Tongue (tissue), 2 donors: Measurements from ENCODE around the gene ARR3. TPM values are rescaled to one million over a fixed set of nuclear protein-coding genes. Genes with fewer than 3 reads are reported as not detected.
"Not testable (repeated sequence)": the region's sequence is repeated elsewhere in the genome, so short reads cannot be mapped to it uniquely, and the experiment has no call there.

Experiments
- DNase-seq: peaks from one replicate; pipeline ENCODE4 v3.0.0-alpha.2; 2015
- total RNA-seq: library from RNA; depleted of rRNA; stranded (reverse); fragments of >200 nt; gene quantifications from one replicate; pipeline ENCODE4 v1.2.3, GENCODE V29; 2014

The ARR3 gene
- not detected for total RNA-seq

DNA sequence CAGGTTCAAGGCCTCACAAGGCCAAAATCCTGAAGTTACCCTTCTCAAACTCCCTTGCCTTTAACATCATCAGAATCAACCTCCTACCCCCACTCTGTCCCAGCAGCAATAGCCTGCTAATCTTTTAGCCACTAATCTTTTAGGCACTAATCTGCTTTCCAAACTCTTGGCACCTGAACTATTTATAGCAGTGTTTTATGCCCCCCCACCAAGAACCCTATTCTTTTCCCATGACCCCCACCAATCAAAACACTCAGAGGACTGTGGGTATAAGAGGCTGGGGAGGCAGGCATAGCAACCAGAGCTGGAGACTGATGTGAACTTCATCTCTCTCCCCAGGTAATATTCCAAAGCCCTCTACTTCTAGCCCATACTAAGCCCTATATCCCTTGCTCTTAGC is at the start of gene ARR3:
TSS of gene ARR3 (plus strand) at position 301 of the 400 bp plus-strand sequence. CDS start 1,052 bp downstream, outside the sequence.
- DNase-seq: no peak

GRCh38 chrX:70219938-70220764 is 48.0 kb upstream of the ARR3 start:
- DNase-seq: peak; percentile 37

- DNase-seq: no peak
Observed at GRCh38 chrX:70226048-70226447, 42.1 kb upstream of the ARR3 start.

DNA sequence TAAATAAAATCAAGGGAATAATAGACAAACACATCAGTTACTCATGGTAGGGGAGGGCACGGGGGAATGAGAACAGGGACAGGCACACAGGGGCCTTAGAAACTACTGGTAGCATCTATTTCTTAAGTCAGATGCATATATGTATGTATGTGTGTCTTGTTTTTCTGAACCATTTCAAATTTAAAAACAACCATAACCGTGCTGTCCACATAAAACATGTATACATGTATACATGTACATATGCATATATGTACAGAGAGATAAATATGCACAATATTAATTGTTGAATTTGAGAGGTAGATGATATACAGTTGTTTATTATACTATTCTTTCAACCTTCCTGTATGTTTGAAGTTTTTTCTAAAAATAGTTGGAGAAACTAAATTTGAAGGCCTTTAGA is 41.4 kb upstream of the ARR3 start:
- DNase-seq: no peak

DNA sequence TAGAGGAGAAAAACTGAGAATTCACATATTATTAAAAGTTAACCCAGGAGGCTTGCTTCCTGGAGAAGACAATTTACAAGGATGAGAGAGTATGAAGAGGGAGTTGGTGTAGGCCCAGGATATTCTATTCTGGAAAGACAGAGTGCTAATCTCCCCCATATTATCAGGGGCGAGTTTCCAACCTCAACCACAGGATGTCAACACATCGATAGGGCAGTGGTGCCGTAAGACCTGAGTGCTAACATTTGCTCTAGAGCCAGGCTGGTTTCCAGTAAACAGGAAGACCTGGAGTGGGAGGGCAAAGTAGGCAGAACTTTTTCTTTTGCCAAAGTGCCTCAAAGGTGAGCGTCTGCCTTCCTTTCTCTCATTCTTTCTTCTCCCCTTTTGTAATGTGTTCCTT is 36.5 kb upstream of the ARR3 start:
- DNase-seq: no peak

DNA sequence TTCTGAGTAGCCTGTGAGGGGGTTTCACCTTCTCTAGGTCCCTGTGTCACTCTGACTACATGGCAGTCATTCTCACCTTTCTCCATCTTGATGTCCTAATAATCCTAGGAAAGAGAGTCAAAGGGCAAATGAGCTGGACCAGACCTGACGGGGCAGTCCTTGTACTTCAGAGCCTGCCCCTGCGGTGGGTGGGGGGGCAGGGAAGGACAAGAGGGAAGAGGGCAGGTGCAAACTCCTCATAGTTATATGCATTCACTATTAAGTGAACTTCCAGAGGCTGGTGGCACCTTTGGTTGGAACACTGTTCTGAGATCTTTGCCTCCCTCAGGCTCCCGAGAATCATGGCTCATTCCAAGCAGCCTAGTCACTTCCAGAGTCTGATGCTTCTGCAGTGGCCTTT is 33.8 kb upstream of the ARR3 start, which contains the start of gene AWAT1:
TSS of gene AWAT1 (plus strand) at position 301 of the 400 bp plus-strand sequence. CDS start at position 342, 41 bp downstream.
- no peak for DNase-seq

DNA sequence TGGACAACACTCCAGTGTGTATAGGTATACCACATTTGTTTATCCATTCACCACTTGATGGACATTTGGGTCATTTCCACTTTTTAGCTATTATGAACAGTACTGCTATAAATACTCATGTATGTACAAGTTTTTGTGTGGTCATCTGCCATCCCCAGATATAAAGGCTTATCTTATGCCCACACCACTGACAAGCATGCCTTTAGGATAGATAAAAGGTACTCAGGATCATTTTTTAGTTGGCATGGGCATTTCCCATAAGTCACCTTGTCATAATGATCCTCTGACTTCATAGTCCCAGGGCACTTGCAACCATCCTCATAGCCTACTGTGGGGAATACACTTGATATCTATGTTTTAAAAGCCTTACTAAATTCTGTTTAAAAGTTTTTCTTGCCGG is 27.4 kb upstream of the ARR3 start:
- DNase-seq: no peak

GRCh38 chrX:70241501-70241900 is 26.6 kb upstream of the ARR3 start:
- no peak for DNase-seq

DNA sequence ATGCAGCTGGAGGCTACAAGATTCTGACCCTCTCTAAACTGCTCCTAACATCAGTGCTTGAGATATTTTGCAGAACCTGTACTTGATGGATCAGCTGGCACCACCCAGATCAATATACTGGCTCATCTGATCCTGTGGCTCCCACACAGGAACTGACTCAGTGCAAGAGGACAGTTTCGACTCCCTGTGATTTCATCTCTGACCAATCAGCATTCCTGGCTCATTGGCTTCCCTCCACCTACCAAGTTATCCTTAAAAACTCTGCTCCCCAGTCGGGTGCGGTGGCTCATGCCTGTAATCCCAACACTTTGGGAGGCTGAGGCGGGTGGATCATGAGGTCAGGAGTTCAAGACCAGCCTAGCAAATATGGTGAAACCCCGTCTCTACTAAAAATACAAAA is 24.5 kb upstream of the ARR3 start:
- not testable (repeated sequence) for DNase-seq

GRCh38 chrX:70244881-70245280 is 23.3 kb upstream of the ARR3 start:
- no peak for DNase-seq

- DNase-seq: no peak
Observed at GRCh38 chrX:70247252-70247651, 20.9 kb upstream of the ARR3 start.

- DNase-seq: no peak
Observed at GRCh38 chrX:70252491-70252890, 15.6 kb upstream of the ARR3 start.

DNA sequence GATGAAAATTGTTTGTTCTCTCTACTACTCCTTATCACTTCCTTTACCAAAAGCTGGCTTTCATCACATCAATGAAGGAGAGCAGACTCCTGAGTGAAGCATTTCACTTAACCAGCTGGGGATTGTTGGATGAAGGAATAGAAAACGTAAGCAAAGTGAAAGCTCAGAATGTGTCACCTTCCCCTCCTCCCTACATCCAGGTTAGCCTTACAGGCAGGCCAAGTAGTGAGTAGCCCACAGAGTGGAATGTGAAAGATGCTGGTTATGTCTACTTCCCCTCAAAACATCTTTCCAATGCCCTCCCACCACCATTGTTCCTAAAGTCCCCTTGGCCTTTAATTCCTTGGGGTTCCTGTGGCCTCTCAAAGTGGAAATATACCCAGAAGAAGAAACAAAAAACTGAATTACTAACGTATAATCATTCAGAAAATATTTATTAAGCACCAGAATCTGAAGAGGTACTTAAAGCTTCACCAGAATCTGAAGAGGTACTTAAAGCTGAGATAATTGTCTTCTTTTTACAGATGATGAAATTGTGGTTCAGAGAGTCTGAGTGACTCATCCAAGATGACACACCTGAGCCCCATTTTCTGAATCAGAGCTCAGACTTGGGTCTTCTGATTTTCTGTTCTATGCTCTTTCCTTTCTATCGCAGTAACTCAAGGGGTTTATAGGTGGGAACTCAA is 14.6 kb upstream of the ARR3 start:
- DNase-seq: no peak

GRCh38 chrX:70254063-70254400 is 14.1 kb upstream of the ARR3 start:
- DNase-seq: no peak

- no peak for DNase-seq
Observed at GRCh38 chrX:70254909-70255308, 13.2 kb upstream of the ARR3 start.

DNA sequence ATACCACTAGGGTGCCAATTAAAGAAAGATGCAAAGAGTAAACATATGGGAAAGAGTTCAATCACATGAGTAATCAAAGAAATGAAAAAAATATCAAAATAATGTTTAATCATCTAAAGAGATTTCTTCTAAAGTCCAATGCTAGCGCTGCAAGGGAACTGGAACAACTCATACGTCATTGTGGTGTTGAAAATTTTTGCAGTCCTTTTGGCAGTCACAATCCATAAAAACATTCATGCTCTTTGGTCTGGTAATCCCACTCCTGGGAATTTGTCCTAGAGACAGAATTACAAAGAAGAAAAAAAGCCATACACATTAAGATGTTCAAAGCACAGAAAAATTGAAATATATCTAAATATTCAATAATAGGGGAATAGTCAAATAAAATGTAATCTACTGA is 12.7 kb upstream of the ARR3 start:
- no peak for DNase-seq

DNA sequence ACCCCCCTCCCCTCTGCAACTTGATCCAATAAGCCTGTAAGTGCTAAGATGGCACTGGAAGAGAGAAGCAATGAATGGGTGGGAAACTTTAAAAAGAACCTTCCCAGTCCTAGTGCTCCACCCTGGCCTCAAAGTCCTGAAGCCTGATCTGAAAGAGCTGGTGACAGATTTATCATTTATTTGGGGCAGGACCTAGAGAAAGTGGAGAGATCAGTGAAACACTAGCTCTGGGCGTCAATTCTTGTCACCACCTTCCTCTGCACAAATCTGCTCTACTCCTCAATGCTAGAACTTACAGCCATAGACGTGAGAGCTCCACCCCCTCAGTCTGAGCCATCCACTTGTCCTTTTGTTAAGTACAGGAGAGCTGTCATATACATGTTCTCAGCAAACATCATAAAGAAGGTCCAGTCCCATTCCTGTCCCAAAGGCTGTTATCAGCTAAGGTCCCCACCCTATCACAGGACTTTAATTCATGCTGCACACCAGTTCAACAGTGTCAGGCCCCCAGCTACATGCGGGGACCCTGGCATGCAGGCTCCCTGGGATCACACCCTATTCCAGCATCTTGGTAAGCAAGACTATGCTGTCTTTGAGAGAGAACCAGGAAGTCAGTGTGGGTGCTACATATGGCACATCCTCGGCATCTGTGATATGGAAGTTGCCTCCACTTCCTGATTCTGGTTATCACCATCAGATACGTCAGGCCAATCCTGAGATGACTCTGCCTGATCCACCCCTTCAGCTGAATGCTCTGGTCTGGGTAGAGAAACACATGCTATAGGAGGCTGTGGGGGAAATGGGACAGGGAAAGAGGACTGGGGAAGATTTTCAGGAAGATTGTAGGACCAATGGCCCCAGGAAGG is 10.5 kb upstream of the ARR3 start:
- DNase-seq: no peak

GRCh38 chrX:70260104-70260503 is 8.0 kb upstream of the ARR3 start, which contains the start of gene P2RY4:
Gene P2RY4, minus strand, starts transcription at chrX:70260204. Its CDS starts 580 bp downstream, at chrX:70259624.
- no peak for DNase-seq

GRCh38 chrX:70262952-70263567 is 5.1 kb upstream of the ARR3 start:
- DNase-seq: peak; percentile 48

DNA sequence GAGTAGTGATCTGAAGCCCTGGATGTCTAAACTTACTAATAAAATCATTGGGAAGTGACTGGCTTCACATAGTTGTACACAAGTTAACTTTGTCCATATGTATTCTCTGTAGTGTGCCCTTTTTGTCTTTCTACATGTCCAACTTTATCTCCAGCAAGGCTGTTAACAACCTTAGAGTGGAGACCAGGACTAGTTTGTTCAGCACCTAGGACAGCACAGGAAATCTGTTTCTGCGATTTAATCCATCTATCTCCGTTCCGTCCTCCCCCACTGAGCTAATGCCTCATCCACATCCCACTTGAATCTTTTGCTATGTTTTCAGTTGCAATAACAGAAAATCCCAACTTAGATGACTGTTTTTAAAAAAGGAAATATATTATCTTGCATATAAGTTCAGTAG is 3.4 kb upstream of the ARR3 start:
- no peak for DNase-seq

- DNase-seq: not testable (repeated sequence)
Observed at GRCh38 chrX:70274029-70274428, 5.9 kb downstream of the ARR3 start.

- no peak for DNase-seq
Observed at GRCh38 chrX:70279081-70279480, 10.9 kb downstream of the ARR3 start.
